Neuronal stem cell (in vitro differentiated cells): ENCODE results near the gene EPHA1.

Source experiments
- DNase-seq: peaks from one replicate; pipeline ENCODE4 v3.0.0-alpha.2; 2013; ENCODE audit warnings: low spot score
- H2AFZ ChIP-seq: one replicate; pipeline ENCODE4 v1.6.1; 2013; ENCODE audit warnings: mild to moderate bottlenecking, low read length, inconsistent platforms
- H2AK5ac ChIP-seq: 2 replicates; pipeline ENCODE4 v1.6.1; 2013; ENCODE audit warnings: low read depth, mild to moderate bottlenecking, inconsistent platforms, low read length, moderate library complexity, mixed read lengths
- H2BK120ac ChIP-seq: 2 replicates; pipeline ENCODE4 v1.6.1; 2013; ENCODE audit warnings: low read depth, mild to moderate bottlenecking, inconsistent platforms, low read length, moderate library complexity, mixed read lengths
- H2BK12ac ChIP-seq: one replicate; pipeline ENCODE4 v1.6.1; 2013; ENCODE audit warnings: low read length, inconsistent platforms
- H2BK15ac ChIP-seq: 2 replicates; pipeline ENCODE4 v1.6.1; 2013; ENCODE audit warnings: mild to moderate bottlenecking, low read length, inconsistent platforms, mixed read lengths
- H2BK5ac ChIP-seq: one replicate; pipeline ENCODE4 v1.6.1; 2013; ENCODE audit warnings: inconsistent platforms, mild to moderate bottlenecking, low read length, moderate library complexity
- H3K14ac ChIP-seq: one replicate; pipeline ENCODE4 v1.6.1; 2013; ENCODE audit warnings: low read length, inconsistent platforms
- H3K18ac ChIP-seq: 2 replicates; pipeline ENCODE4 v1.6.1; 2013; ENCODE audit warnings: low read length, inconsistent platforms
- H3K23ac ChIP-seq: 2 replicates; pipeline ENCODE4 v1.6.1; 2013; ENCODE audit warnings: low read depth, mild to moderate bottlenecking, mixed read lengths, low read length, inconsistent platforms; ENCODE audit not compliant: poor library complexity
- H3K27ac ChIP-seq: replicated peaks from 3 replicates; pipeline ENCODE4 v1.5.1; 2013; ENCODE audit warnings: low read length, inconsistent platforms
- H3K27me3 ChIP-seq, 3 experiments: 2 replicates each; pipeline ENCODE4 v1.6.1; 2013; ENCODE audit warnings: low read length in 3 of 3, mild to moderate bottlenecking in 2 of 3, inconsistent platforms in 1 of 3, low read depth in 1 of 3, mixed read lengths in 1 of 3, moderate library complexity in 1 of 3; ENCODE audit not compliant: control insufficient read depth in 3 of 3, insufficient read depth in 3 of 3
- H3K36me3 ChIP-seq, 2 donors: replicated peaks in 1 of 2; 2 replicates each; pipeline ENCODE4 v1.6.1; 2013; ENCODE audit warnings: low read length in 2 of 2; ENCODE audit not compliant: control insufficient read depth in 2 of 2, insufficient read depth in 2 of 2
- H3K4ac ChIP-seq: 2 replicates; pipeline ENCODE4 v1.6.1; 2013; ENCODE audit warnings: inconsistent platforms, mild to moderate bottlenecking, low read length, moderate library complexity
- H3K4me1 ChIP-seq, 2 donors: 1 replicate in 1 of 2; 2 replicates in 1 of 2; pipeline ENCODE4 v1.6.1; 2013; ENCODE audit warnings: low read length in 2 of 2, low read depth in 1 of 2; ENCODE audit not compliant: control insufficient read depth in 2 of 2, insufficient read depth in 1 of 2
- H3K4me2 ChIP-seq: one replicate; pipeline ENCODE4 v1.6.1; 2013; ENCODE audit warnings: mild to moderate bottlenecking, low read length, inconsistent platforms; ENCODE audit not compliant: insufficient read depth, poor library complexity, severe bottlenecking
- H3K4me3 ChIP-seq, 2 donors: 2 replicates each; pipeline ENCODE4 v1.5.1; 2013; ENCODE audit warnings: low read length in 2 of 2, mild to moderate bottlenecking in 2 of 2, inconsistent platforms in 1 of 2, moderate library complexity in 1 of 2
- H3K79me1 ChIP-seq: one replicate; pipeline ENCODE4 v1.6.1; 2013; ENCODE audit warnings: low read depth, mild to moderate bottlenecking, inconsistent platforms, low read length, moderate library complexity
- H3K9ac ChIP-seq: one replicate; pipeline ENCODE4 v1.6.1; 2013; ENCODE audit warnings: mild to moderate bottlenecking, low read depth, low read length, inconsistent platforms; ENCODE audit not compliant: poor library complexity
- H3K9me3 ChIP-seq, 2 donors: replicated peaks in 1 of 2; 2 replicates each; pipeline versions ENCODE3 to v1.6.1; 2013; ENCODE audit warnings: low read length in 2 of 2, mild to moderate bottlenecking in 2 of 2, inconsistent platforms in 1 of 2, low read depth in 1 of 2, mixed read lengths in 1 of 2, moderate library complexity in 1 of 2; ENCODE audit not compliant: control insufficient read depth in 2 of 2, insufficient read depth in 1 of 2
- H4K8ac ChIP-seq: one replicate; pipeline ENCODE4 v1.6.1; 2013; ENCODE audit warnings: low read depth, mild to moderate bottlenecking, inconsistent platforms, low read length, moderate library complexity
- H4K91ac ChIP-seq: one replicate; pipeline ENCODE4 v1.6.1; 2013; ENCODE audit warnings: low read length, low read depth, mild to moderate bottlenecking, inconsistent platforms; ENCODE audit not compliant: poor library complexity
- WGBS, 2 donors: extraction: QIAGEN DNeasy Blood & Tissue Kit; methylation state at CpG; one replicate each; pipeline ENCODE4 v1.1.7; 2013; ENCODE audit warnings: missing lambda C conversion rate in 2 of 2, mixed read lengths in 1 of 2; ENCODE audit not compliant: insufficient read length in 2 of 2, insufficient replicate concordance in 1 of 2; ENCODE audit errors: extremely low coverage in 2 of 2; 5-methylcytosine and 5-hydroxymethylcytosine counted together

The EPHA1 gene

GRCh38 chr7:143369678-143370651 lies 38.7 kb downstream of the EPHA1 start:
- no peak overlapping the region for H3K23ac ChIP-seq
- no peak overlapping the region for H4K91ac ChIP-seq
- peaks cover 5 to 6% of the 10 kb centered on the region in 2 donors for H3K4me1 ChIP-seq
- no peaks in the 10 kb centered on the region for H3K27me3 ChIP-seq
- no peak overlapping the region for H2AFZ ChIP-seq
- no peak overlapping the region for H4K8ac ChIP-seq
- no peak overlapping the region for H2AK5ac ChIP-seq
- H3K4ac ChIP-seq, result no peak overlapping the region
- H3K27ac ChIP-seq, result no peak overlapping the region
- H2BK15ac ChIP-seq, result no peak overlapping the region
- no peak overlapping the region for H3K4me2 ChIP-seq
- H2BK12ac ChIP-seq, result no peak overlapping the region
- no peak overlapping the region for H3K9ac ChIP-seq
- no peaks in the 10 kb centered on the region for H3K36me3 ChIP-seq
- no peak for DNase-seq
- H2BK120ac ChIP-seq, result no peak overlapping the region
- H3K14ac ChIP-seq, result no peak overlapping the region
- no peaks in the 10 kb centered on the region for H3K9me3 ChIP-seq
- no peaks in the 10 kb centered on the region for H3K79me1 ChIP-seq
- WGBS, 2 donors, result no CpG with 5 or more reads among the region's 12 CpGs
- no peak overlapping the region for H3K18ac ChIP-seq
- no peak overlapping the region for H2BK5ac ChIP-seq
- H3K4me3 ChIP-seq, result no peak overlapping the region

- WGBS, 2 donors, result no CpG with 5 or more reads among the region's 1 CpG
- no peak overlapping the region for H4K91ac ChIP-seq
- H3K4ac ChIP-seq, result no peak overlapping the region
Observed at GRCh38 chr7:143368387-143368786, 40.3 kb downstream of the EPHA1 start.

GRCh38 chr7:143367972-143368371 lies 40.7 kb downstream of the EPHA1 start:
- no CpG with 5 or more reads among the region's 4 CpGs for WGBS, 2 donors
- no peak overlapping the region for H2BK5ac ChIP-seq

More at GRCh38 chr7:143368387-143368786, 40.3 kb downstream of the EPHA1 start:
- Histone ChIP-seq H2BK120ac (no peak overlapping the region), H2BK12ac (no peak overlapping the region), H3K36me3 (no peaks in the 10 kb centered on the region), H3K4me2 (no peak overlapping the region), H3K27ac (no peak overlapping the region), H3K27me3 (peaks cover 0 to 9% (median 3%) of the 10 kb centered on the region in 3 experiments), H3K23ac (no peak overlapping the region), H3K79me1 (no peaks in the 10 kb centered on the region), H3K4me1 (peaks cover 6 to 7% of the 10 kb centered on the region in 2 donors), H2AFZ (no peak overlapping the region), H3K18ac (no peak overlapping the region), H3K4me3 (no peak overlapping the region), H3K14ac (no peak overlapping the region), H2BK15ac (no peak overlapping the region), H2BK5ac (no peak overlapping the region), H3K9me3 (no peaks in the 10 kb centered on the region), H2AK5ac (no peak overlapping the region), H3K9ac (no peak overlapping the region), H4K8ac (no peak overlapping the region)
- DNase-seq, result no peak

More at GRCh38 chr7:143367972-143368371, 40.7 kb downstream of the EPHA1 start:
- Histone ChIP-seq H3K79me1 (no peaks in the 10 kb centered on the region), H3K23ac (no peak overlapping the region), H3K36me3 (no peaks in the 10 kb centered on the region), H3K4me3 (no peak overlapping the region), H3K9me3 (no peaks in the 10 kb centered on the region), H3K18ac (peak overlapping the region; percentile 63), H2AFZ (no peak overlapping the region), H3K9ac (no peak overlapping the region), H4K8ac (no peak overlapping the region), H3K27ac (no peak overlapping the region), H3K4ac (no peak overlapping the region), H3K27me3 (peaks cover 0 to 10% (median 3%) of the 10 kb centered on the region in 3 experiments), H2BK15ac (no peak overlapping the region), H3K4me2 (no peak overlapping the region), H3K4me1 (peaks cover 7 to 11% of the 10 kb centered on the region in 2 donors), H2AK5ac (no peak overlapping the region), H2BK120ac (no peak overlapping the region), H3K14ac (no peak overlapping the region), H4K91ac (no peak overlapping the region), H2BK12ac (no peak overlapping the region)
- DNase-seq, result no peak
